ENCODE data around the gene NPBWR2.

NPBWR2 gene

GRCh38 chr20:64098471-64099013, 8.8 kb downstream of the NPBWR2 start:
- no peak for TF ChIP-seq ZFX (IDR thresholded peaks at IDR 0.05)
- TF ChIP-seq CTCF (conservative IDR thresholded peaks at IDR 0.05): no peak
- H3K27ac ChIP-seq: no peak overlapping the region

GRCh38 chr20:64096535-64096934, 10.8 kb downstream of the NPBWR2 start:
- TF ChIP-seq CTCF (conservative IDR thresholded peaks at IDR 0.05) (no peak), ZFX (IDR thresholded peaks at IDR 0.05) (no peak)
- no peak overlapping the region for H3K27ac ChIP-seq

- H3K27ac ChIP-seq: no peak overlapping the region
- no peak for TF ChIP-seq ZFX (IDR thresholded peaks at IDR 0.05)
- TF ChIP-seq CTCF (conservative IDR thresholded peaks at IDR 0.05): no peak
Observed at GRCh38 chr20:64095927-64096326, 11.4 kb downstream of the NPBWR2 start.

- H3K27ac ChIP-seq: no peak overlapping the region
Observed at GRCh38 chr20:64095455-64095854, 11.9 kb downstream of the NPBWR2 start.

GRCh38 chr20:64093013-64093503, 14.3 kb downstream of the NPBWR2 start:
- H3K27ac ChIP-seq: no peak overlapping the region
- TF ChIP-seq CTCF (conservative IDR thresholded peaks at IDR 0.05) (no peak), ZFX (IDR thresholded peaks at IDR 0.05) (no peak)

More at GRCh38 chr20:64095455-64095854, 11.9 kb downstream of the NPBWR2 start:
- TF ChIP-seq CTCF (conservative IDR thresholded peaks at IDR 0.05): no peak
- no peak for TF ChIP-seq ZFX (IDR thresholded peaks at IDR 0.05)

- no peak overlapping the region for H3K27ac ChIP-seq
- no peak for TF ChIP-seq CTCF (conservative IDR thresholded peaks at IDR 0.05)
- no peak for TF ChIP-seq ZFX (IDR thresholded peaks at IDR 0.05)
Observed at GRCh38 chr20:64092258-64093012, 14.9 kb downstream of the NPBWR2 start.

- no peak for TF ChIP-seq ZFX (IDR thresholded peaks at IDR 0.05)
- no peak for TF ChIP-seq CTCF (conservative IDR thresholded peaks at IDR 0.05)
- no peak overlapping the region for H3K27ac ChIP-seq
Observed at GRCh38 chr20:64091770-64092169, 15.6 kb downstream of the NPBWR2 start.
